ENCODE results near the gene GJB3.
"Not testable (repeated sequence)": the region's sequence is repeated elsewhere in the genome, so short reads cannot be mapped to it uniquely, and the experiment has no call there.

Gene GJB3

GRCh38 chr1:34771573-34772371 lies 9.2 kb upstream of the GJB3 start:
- Histone ChIP-seq H3K27me3 (ENCODE audit: insufficient read depth, poor library complexity, severe bottlenecking) (no peaks in the 10 kb centered on the region), H3K4me3 (replicated peaks; ENCODE audit: insufficient read depth, low read length) (no peak overlapping the region), H3K27ac (replicated peaks) (no peak overlapping the region)
- DNase-seq (ENCODE audit: low read depth in 1 of 2, low spot score in 1 of 2): no peak
- no peak for TF ChIP-seq GABPA (IDR thresholded peaks at IDR 0.05; ENCODE audit: low read depth)
- TF ChIP-seq POLR2AphosphoS5 (IDR thresholded peaks at IDR 0.05; ENCODE audit: low read depth): no peak
- no peak for TF ChIP-seq CTCF (IDR thresholded peaks at IDR 0.05; ENCODE audit: insufficient read depth, low read length)
- no peak for TF ChIP-seq REST (IDR thresholded peaks at IDR 0.05; ENCODE audit: insufficient replicate concordance, low read depth)
- TF ChIP-seq SPI1 (IDR thresholded peaks at IDR 0.05; ENCODE audit: borderline replicate concordance, low read depth): no peak

- not testable (repeated sequence) for H3K27ac ChIP-seq (replicated peaks); H3K27me3 ChIP-seq (ENCODE audit: insufficient read depth, poor library complexity, severe bottlenecking); H3K4me3 ChIP-seq (replicated peaks; ENCODE audit: insufficient read depth, low read length); DNase-seq (ENCODE audit: low read depth in 1 of 2, low spot score in 1 of 2)
Measured at GRCh38 chr1:34773114-34773513, 7.9 kb upstream of the GJB3 start.

GRCh38 chr1:34774957-34775356 lies 6.1 kb upstream of the GJB3 start:
- Histone ChIP-seq H3K27me3 (ENCODE audit: insufficient read depth, poor library complexity, severe bottlenecking) (no peaks in the 10 kb centered on the region), H3K27ac (replicated peaks) (no peak overlapping the region), H3K4me3 (replicated peaks; ENCODE audit: insufficient read depth, low read length) (no peak overlapping the region)
- no peak for DNase-seq (ENCODE audit: low read depth in 1 of 2, low spot score in 1 of 2)
- no peak for TF ChIP-seq REST (IDR thresholded peaks at IDR 0.05; ENCODE audit: insufficient replicate concordance, low read depth)
- TF ChIP-seq GABPA (IDR thresholded peaks at IDR 0.05; ENCODE audit: low read depth): no peak
- TF ChIP-seq CTCF (IDR thresholded peaks at IDR 0.05; ENCODE audit: insufficient read depth, low read length): no peak
- TF ChIP-seq POLR2AphosphoS5 (IDR thresholded peaks at IDR 0.05; ENCODE audit: low read depth): no peak
- TF ChIP-seq SPI1 (IDR thresholded peaks at IDR 0.05; ENCODE audit: borderline replicate concordance, low read depth): no peak

- no peak for DNase-seq (ENCODE audit: low read depth in 1 of 2, low spot score in 1 of 2)
- no peak overlapping the region for H3K4me3 ChIP-seq (replicated peaks; ENCODE audit: insufficient read depth, low read length)
- no peak overlapping the region for H3K27ac ChIP-seq (replicated peaks)
- peaks cover 12% of the 10 kb centered on the region for H3K27me3 ChIP-seq (ENCODE audit: insufficient read depth, poor library complexity, severe bottlenecking)
- TF ChIP-seq SPI1 (IDR thresholded peaks at IDR 0.05; ENCODE audit: borderline replicate concordance, low read depth): no peak
- TF ChIP-seq GABPA (IDR thresholded peaks at IDR 0.05; ENCODE audit: low read depth): no peak
- no peak for TF ChIP-seq POLR2AphosphoS5 (IDR thresholded peaks at IDR 0.05; ENCODE audit: low read depth)
- TF ChIP-seq REST (IDR thresholded peaks at IDR 0.05; ENCODE audit: insufficient replicate concordance, low read depth): no peak
- no peak for TF ChIP-seq CTCF (IDR thresholded peaks at IDR 0.05; ENCODE audit: insufficient read depth, low read length)
Measured at GRCh38 chr1:34776911-34777310, 4.1 kb upstream of the GJB3 start.

Measured in HL-60 (cell line).